Measurements from ENCODE around the gene RAC3.

The RAC3 gene

DNA sequence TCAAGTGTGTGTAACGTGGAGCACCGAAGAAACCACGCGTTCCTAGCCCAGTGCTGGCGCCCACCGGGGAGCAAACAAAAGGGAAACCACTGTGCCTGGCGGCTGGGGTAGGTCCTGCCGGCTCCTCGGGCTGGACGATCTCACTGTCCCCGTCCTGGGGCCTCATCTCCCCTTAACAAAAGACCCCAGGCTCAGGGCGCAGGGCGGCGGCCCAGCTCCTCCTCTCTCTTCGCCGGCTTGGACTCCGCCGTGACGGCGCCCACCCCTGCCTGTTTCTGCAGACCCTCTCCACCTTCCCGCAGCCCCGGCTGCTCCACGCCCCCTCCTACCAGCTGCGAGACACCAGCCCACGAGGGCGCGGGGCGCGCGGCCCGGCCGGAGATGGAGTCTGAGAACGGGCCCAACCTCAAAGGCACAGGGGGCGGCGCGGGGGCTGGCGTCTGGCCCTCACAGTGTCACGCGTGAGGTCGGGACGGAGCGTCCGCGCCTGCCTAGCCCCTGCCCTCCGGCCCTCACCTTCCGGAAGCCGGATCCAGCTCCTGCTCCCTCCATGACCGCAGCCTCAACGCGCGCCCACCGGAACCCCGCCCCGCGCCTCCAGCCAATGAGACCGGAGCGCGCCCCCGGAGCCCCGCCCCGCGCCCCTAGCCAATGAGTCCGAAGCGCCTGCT, 9.0 kb upstream of the RAC3 start, which contains the start of gene CENPX:
Gene CENPX (minus strand): TSS at position 569 of the 671 bp plus-strand sequence. CDS start 17 bp downstream, at position 552.
- no peak for DNase-seq (ENCODE audit: extremely low read depth in 1 of 2, low read depth in 1 of 2)

DNA sequence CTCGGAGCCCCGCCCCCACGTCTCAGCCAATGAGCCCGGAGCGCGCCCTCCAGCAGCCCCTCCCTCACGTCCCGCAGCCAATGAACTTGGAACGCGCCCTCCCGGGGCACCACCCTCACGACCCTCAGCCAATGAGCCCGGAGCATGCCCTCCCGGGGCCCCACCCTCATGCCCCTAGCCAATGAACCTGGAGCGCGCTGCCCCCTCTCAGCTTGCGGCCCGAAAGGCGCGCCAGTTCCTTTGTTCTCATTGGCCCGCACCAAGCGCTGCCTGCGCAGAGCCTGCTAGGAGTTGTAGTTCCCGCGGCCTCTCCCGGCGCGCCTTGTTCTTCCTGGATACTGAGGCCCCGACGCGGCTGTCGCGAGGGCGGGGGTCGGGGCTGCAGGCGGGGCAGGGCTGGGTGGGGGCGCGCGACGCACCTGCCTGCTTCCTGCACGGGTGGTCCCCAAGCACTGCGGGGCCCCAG, 8.5 kb upstream of the RAC3 start, which contains the start of gene LRRC45:
Gene LRRC45 (plus strand): TSS at position 325 of the 466 bp plus-strand sequence. CDS start 339 bp downstream, outside the sequence.
- peak; percentile 99 to 100 for DNase-seq (ENCODE audit: extremely low read depth in 1 of 2, low read depth in 1 of 2)

DNA sequence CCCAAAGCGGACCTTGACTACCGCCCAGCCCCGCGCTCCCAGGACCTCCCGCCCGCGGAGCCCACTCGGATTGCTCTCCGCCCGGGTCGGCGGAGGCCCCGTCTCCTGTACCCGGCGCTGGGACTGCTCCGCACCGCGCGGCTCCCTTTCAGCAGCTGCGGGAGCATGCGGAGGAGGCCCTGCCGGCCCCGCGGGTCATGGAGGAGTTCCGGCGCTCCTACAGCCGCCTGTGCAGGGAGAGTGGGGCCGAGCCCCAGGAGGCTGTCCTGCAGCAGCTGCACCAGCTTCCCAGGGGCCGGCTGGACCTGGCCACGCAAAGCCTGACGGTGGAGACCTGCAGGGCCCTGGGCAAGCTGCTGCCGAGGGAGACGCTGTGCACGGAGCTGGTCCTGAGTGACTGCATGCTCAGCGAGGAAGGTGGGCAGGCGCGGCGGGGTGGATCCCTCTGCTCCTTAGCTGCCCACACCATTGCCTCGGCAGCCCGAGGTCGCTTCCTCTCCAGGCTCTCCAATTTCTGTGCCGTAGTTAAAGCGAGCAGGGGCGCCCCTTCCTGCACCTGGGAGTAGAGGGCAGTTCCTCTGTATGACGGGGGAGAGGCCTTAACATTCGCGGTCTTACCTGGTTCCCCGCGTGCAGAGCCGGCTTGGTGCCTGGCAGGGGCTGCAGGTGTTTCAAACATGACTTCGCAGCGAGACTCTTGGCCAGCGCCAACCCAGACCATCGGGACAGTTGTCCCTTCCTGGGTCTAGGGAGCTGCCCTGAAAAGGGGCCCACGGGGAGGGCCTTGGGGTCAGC, 7.8 kb upstream of the RAC3 start:
- no peak for DNase-seq (ENCODE audit: extremely low read depth in 1 of 2, low read depth in 1 of 2)

DNA sequence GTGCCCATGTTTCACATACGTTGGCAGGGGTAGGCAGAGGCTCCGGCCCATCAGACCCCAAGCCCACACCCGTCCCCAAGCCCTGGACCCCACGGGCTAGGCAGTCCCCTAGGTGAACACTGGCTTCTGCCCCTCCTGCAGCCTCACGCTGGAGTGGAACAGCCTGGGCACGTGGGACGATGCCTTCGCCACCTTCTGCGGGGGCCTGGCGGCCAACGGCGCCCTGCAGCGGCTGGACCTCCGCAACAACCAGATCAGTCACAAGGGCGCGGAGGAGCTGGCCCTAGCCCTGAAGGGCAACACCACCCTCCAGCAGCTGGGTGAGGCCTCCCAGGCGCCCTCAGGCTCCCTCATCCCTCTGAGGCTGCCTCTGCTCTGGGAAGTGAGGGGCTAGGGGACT, 6.6 kb upstream of the RAC3 start:
- no peak for DNase-seq (ENCODE audit: extremely low read depth in 1 of 2, low read depth in 1 of 2)

DNA sequence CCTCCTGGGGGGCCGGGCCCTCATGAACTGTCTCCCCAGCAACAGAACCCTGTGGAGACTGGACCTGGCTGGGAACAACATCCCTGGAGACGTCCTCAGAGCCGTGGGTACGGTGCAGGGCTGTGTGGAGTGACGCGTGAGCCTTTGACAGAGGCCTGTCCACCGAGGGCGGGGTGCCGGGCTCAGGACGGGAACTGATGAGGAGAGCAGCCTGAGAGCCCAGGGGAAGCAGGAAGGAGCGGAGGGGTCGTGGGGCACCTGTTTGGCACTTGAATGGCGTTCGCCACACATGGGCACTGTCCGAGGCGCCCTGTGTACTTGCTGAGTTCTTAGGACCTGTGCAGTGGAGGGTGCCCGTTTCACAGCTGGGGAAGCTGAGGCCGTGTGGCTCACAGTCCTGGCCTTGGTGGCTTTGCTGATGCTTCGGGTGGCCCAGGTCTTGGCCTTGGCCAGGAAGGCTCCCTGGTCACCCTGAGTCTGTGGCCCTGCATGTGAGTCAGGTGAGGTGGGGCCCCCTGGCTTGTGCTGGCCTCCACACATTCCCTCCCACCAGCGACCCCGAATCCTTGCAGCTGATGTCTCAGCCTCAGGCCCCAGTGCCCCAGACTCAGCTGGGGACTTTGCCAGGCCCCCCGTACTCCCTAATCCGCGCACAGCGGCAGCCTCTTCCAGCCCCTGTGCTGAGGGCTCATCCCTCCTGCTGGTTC, 5.9 kb upstream of the RAC3 start:
- no peak for DNase-seq (ENCODE audit: extremely low read depth in 1 of 2, low read depth in 1 of 2)

DNA sequence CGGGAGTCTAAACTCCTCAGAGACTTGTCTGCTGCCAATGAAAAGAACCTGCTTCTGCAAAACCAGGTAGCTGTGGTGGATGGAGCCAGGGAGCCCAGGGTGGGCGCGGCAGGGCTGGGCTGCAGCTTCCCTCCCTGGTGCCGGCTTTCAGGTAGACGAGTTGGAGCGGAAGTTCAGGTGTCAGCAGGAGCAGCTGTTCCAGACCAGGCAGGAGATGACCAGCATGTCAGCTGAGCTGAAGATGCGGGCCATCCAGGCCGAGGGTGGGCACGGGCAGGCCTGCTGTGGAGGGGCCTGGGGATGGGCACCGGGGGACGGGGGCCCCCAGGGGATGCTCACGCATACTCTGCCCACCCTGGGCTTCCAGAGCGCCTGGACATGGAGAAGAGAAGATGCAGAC, 3.2 kb upstream of the RAC3 start:
- DNase-seq (ENCODE audit: extremely low read depth in 1 of 2, low read depth in 1 of 2): no peak

DNA sequence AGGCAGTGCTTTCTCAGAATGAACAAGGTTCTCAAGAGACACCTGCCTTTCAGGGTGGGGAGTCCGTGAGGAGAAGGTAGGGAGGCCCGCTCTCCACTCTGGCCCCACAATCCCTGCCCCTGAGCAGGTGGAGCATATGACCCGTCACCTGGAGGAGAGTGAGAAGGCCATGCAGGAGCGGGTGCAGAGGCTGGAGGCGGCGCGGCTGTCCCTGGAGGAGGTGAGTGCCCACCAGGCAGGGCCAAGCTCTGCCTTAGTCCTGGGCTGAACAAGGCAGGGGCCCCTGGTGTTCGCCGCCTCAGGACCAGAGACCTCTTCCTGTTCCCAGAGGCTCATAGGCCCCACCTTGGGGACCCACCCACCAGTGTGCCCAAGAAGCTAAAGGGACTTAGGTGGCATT, 2.5 kb upstream of the RAC3 start:
- DNase-seq (ENCODE audit: extremely low read depth in 1 of 2, low read depth in 1 of 2): no peak

DNA sequence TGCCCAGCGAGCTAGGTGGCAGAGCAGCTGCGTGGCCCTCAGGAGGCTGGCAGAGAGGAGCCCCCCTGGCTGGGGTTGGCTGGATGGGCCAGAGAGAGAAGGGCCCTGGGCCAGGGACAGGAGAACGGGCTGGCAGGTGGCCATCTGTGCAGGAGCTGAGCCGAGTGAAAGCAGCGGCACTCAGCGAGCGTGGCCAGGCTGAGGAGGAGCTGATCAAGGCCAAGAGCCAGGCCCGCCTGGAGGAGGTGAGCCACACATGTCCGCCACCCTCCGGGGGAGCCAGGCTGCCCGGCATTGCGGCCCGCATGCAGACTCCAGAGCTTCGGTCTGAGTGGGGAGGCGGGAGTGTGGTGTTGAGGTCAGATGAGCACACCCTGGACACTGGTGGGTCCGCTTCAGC, 2.1 kb upstream of the RAC3 start:
- DNase-seq (ENCODE audit: extremely low read depth in 1 of 2, low read depth in 1 of 2): no peak

DNA sequence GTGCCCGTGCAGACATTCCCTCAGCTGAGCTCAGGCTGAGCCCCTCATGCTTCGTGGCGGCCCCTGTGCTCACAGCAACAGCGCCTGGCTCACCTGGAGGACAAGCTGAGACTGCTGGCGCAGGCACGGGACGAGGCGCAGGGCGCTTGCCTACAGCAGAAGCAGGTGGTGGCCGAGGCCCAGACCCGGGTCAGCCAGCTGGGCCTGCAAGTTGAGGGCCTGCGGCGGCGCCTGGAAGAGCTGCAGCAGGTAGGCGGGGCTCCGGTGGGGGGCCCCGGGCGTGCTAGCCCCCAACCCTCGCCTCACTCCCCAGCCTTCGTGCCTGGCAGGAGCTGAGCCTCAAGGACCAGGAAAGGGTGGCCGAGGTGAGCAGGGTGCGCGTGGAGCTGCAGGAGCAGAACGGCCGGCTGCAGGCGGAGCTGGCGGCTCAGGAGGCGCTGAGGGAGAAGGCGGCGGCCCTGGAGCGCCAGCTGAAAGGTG, 1.4 kb upstream of the RAC3 start:
- no peak for DNase-seq (ENCODE audit: extremely low read depth in 1 of 2, low read depth in 1 of 2)

DNA sequence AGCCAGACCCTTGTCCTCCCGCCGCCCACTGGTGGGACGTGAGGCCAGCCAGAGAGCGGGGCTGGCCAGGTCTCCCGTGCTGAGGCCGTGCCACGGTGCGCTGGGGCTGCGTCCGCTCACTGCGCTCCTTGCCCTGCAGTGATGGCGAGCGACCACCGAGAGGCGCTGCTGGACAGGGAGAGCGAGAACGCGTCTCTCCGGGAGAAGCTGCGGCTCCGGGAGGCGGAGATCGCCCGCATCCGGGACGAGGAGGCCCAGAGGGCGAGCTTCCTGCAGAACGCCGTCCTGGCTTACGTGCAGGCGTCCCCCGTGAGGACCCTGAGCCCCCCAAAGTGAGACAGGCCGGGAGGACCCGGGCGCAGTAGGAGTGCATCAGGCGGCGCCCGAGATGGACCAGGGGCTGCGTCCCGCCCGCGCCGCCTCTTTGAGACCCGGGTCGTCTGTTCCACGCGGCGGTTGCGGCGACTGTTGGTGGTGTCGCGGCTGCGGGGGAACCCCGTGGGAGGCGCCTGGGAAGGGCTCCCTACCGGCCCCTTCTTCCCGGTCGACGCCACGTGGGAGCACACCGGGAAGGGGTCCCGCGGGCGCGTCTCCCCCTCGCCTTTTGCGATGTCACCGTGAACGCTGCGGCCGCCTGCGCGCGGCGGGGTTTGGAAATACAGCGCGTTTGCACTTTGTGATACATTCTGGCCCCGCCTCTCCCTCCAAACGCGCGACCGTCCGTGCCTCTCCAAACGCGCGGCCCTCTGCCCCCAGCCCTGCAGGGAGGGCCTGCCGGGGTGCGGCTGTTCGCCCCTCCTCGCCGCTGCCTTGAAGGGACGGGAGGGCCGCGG, 792 bp upstream of the RAC3 start:
- DNase-seq (ENCODE audit: extremely low read depth in 1 of 2, low read depth in 1 of 2): peak; percentile 64 to 66

DNA sequence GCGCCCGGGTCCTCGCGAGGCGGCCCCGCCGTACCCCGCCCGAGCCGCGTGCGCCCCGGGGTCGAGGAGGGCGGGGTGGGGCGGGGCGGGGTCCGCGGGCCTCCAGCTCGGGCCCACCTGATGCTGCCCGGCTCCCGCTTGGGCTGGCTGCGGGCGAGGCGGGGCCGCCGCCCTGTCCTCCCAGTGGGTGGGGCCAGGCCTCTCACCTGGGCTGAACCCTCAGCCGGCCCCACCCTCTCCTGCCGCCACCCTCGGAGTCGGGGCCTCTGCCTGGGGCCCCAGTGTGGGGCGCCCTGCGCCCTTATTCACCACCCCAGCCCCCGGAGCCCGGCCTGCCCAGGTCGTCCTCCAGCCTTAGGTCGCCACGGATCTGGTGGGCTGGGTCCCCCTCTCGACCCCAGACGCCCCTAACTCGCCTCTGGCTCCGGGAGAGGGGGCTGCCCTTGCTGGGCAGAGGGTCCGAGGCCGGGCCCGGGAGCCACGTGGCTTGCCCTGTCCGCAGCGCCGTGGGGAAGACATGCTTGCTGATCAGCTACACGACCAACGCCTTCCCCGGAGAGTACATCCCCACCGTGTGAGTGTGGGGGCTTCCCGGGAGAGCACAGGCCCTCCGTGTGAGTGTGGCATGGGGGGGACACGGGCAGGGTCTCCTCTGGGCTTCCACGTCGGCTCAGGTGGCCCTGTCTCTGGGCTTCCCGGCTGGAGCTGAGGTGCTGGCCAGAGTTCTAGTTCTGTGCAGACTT, 578 bp downstream of the RAC3 start:
- peak in 1 of 2 donors; percentile 24 for DNase-seq (ENCODE audit: extremely low read depth in 1 of 2, low read depth in 1 of 2)

DNA sequence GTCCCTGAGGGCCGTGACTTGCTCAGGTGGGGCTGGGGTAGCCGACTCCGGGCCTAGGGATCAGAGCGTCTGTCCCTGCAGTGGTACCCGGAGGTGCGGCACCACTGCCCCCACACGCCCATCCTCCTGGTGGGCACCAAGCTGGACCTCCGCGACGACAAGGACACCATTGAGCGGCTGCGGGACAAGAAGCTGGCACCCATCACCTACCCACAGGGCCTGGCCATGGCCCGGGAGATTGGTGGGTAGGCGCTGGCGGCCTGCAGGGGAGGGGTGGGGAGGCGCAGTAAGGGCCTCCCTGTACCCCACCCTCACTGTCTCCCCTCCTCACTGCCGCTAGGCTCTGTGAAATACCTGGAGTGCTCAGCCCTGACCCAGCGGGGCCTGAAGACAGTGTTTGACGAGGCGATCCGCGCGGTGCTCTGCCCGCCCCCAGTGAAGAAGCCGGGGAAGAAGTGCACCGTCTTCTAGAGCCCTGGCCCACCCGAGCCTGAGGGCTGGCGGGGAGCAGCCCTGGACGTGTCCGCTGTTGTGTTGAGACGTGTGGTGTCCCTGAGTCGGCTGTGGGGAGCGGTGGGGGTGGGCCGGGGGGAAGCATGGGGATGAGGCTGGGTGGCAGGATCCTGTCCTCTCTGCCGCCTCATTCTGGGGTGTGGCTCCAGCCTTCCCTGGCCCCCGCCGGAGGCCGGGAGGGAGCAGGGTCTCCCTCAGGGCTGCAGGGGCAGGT, 2.0 kb downstream of the RAC3 start:
- DNase-seq (ENCODE audit: extremely low read depth in 1 of 2, low read depth in 1 of 2): no peak

DNA sequence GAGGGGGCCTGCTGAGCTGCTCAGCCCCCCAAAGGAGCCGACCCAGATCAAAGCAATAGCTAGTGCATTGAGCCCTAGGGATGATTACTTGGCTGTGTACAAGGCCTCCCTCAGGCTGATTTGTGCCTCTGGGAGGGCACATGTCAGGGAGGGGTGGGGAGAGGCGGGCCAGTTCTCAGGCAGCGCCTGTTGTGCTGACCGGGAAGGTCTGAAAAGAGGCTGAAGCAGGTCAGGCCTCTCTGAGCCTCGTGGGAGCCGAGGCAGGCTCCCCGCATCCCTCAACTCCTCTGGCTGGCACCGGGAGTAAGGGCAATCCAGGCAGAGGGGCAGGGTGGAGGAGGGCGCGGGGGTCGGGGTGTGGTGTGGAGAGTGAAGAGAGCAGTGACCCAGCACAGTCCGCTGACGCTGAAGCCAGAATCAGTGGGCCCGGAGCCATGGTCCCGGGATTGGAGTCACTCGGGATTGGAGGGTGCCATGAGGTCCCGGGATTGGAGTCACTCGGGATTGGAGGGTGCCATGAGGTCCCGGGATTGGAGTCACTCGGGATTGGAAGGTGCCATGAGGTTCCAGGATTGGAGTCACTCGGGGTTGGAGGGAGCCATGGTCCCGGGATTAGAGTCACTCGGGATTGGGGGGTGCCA, 3.0 kb downstream of the RAC3 start:
- DNase-seq (ENCODE audit: extremely low read depth in 1 of 2, low read depth in 1 of 2): no peak

DNA sequence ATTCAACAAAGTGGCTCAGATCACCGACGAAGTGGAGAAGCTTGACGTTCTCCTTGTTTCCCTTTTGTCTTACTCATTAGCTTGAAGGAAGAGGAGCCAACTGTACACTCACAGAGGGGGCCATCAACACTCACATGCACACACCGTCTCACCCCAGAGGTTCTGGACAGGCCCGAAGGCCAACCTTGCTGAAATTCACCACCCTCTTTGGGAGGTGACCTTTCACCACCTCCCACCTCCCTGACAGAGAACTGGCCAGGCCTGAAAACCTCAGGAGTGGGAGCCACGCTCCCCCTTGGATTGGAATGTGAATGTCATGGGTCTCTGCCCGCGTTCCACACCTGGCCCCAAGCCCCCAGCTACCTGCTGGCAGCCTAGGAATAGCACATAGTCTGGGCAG, 4.0 kb downstream of the RAC3 start:
- no peak for DNase-seq (ENCODE audit: extremely low read depth in 1 of 2, low read depth in 1 of 2)

DNA sequence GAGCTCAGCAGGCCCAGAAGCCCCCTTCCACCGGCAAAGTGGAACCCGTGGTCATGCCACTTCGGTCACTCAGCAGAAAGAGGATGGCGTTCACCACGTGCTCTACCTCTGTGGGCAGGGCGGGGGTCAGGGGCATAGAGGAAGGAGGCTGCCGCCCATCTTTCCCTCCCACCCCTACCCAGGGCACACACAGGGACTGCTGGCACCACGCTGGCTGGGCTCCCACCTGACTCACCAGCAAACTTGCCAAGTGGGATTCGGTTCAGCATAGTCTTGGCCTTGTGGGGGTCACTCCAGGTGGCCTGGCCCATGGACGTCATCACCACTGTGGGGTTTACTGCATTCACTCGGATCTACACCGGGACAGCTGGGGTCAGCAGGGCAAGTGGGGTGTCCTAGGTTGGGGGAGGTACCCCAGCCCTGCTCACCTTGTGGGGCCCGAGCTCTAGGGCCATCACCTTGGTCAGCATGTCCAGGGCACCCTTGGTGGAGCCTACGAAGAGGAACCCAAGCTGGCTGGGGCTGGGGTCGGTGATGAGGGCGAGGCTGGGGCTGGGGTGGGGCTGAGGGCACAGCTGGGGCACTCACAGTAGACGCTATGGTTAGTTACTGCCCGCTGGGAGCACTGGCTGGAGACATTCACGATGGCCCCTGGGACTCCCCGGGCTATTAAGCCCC, 4.6 kb downstream of the RAC3 start:
- DNase-seq (ENCODE audit: extremely low read depth in 1 of 2, low read depth in 1 of 2): no peak

DNA sequence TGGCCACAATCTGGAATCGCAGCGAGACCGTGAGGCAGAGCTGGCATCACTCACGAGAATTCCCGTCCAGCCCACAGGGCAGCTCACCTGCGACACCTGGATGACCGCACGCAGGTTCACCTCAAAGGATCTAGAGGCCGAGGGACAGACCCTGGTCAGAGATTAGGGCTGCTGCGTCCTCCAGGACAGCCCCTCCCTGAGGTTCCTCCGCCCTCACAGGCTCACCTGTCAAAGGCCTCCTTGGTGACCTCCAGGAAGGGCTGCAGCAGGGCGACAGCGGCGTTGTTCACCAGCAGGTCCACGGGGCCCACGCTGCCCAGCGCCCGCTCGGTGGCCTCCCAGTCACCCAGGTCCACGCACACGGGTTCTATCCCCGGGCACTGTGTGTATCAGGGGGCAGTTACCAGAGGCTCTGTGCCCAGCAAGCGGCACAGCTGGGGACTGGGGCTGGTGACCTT, 5.2 kb downstream of the RAC3 start:
- no peak for DNase-seq (ENCODE audit: extremely low read depth in 1 of 2, low read depth in 1 of 2)

DNA sequence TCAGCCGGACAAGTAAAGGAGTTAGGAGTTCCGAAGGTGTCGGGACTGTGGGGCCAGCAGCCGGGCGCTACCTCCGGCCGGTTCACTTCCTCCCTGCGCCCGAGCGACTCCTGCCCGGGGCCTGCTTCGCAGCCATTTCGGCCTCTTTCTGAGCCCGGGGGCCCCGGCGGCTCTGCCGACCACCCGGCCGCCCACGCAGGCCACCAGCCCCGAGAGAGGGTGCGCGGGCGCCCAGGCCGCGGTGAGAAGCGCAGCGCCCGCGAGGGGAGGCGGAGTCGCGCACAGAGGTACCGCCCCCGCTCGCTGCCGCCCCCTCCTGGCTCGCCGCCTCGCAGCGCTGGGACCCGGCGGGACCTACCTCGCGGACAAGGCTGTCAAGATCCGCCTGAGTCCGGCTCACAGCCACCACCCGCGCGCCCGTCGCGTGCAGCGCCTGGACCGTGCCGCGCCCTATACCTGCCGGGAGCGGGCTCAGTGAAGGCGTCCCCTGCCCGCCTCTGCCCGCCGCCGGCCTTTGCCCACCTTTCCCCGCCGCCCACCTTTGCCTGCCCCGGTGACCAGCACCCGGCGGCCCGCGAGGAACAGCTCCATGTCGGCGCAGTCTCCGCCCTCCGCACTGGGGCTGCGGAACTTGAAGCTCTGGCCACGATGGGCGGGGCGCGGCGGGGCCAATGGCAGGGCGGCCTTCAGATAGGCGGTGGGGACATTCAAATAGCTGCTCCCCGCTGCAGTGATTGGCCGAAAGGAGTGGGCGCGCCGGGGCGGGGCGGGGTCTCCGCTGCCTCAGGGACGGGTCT, 5.8 kb downstream of the RAC3 start, which contains the start of gene DCXR:
Gene DCXR (minus strand): TSS at position 606 of the 797 bp plus-strand sequence. CDS start 15 bp downstream, at position 591.
- peak; percentile 94 to 96 for DNase-seq (ENCODE audit: extremely low read depth in 1 of 2, low read depth in 1 of 2)
